Epithelial cell of proximal tubule (primary cell): ENCODE data around the gene KLHL10. TPM values are rescaled to one million over a fixed set of nuclear protein-coding genes. Genes with fewer than 3 reads are reported as not detected.
A peak's percentile ranks its signal among the peaks of the same experiment; 100 is the strongest.

Experiments
- DNase-seq: peaks from one replicate; pipeline ENCODE4 v3.0.0-alpha.2; 2011; ENCODE audit warnings: low read depth
- H3K4me3 ChIP-seq: 2 replicates; pipeline ENCODE4 v1.5.1; 2011; ENCODE audit warnings: low read depth, mild to moderate bottlenecking, low read length
- CTCF ChIP-seq: conservative IDR thresholded peaks from 2 replicates; pipeline ENCODE4 v1.5.1; 2012; ENCODE audit warnings: low read depth, mild to moderate bottlenecking, low read length
- total RNA-seq: library from RNA; depleted of rRNA; stranded (reverse); fragments of >200 nt; gene quantifications from 2 replicates; pipeline ENCODE4 v1.2.3, GENCODE V29; 2015

KLHL10 gene
- not detected in 2 replicates for total RNA-seq

GRCh38 chr17:41837761-41838538 lies at the start of gene KLHL10:
Gene KLHL10 (plus strand): TSS chr17:41837825. CDS start chr17:41837933, 108 bp downstream.
- peak within 1 kb of the TSS; percentile 82 for H3K4me3 ChIP-seq
- no peak for TF ChIP-seq CTCF
- no peak for DNase-seq

- H3K4me3 ChIP-seq: peak overlapping the region; percentile 35
- no peak for DNase-seq
- no peak for TF ChIP-seq CTCF
Measured at GRCh38 chr17:41792845-41793783, 44.5 kb upstream of the KLHL10 start.

GRCh38 chr17:41793784-41794539 lies 43.7 kb upstream of the KLHL10 start:
- no peak for TF ChIP-seq CTCF
- H3K4me3 ChIP-seq: no peak overlapping the region
- no peak for DNase-seq

GRCh38 chr17:41794540-41794975 lies 43.1 kb upstream of the KLHL10 start:
- DNase-seq: no peak
- no peak overlapping the region for H3K4me3 ChIP-seq
- TF ChIP-seq CTCF: no peak

GRCh38 chr17:41796121-41796895 lies 41.3 kb upstream of the KLHL10 start:
- DNase-seq: no peak
- H3K4me3 ChIP-seq: no peak overlapping the region
- no peak for TF ChIP-seq CTCF

- no peak for DNase-seq
- H3K4me3 ChIP-seq: no peak overlapping the region
- TF ChIP-seq CTCF: no peak
Measured at GRCh38 chr17:41797377-41797776, 40.2 kb upstream of the KLHL10 start.
